GM20000 (cell line): ENCODE results near the gene FBLN7.

Experiments used
- DNase-seq: peaks from one replicate; pipeline ENCODE4 v3.0.0; 2012; ENCODE audit warnings: low spot score
- CTCF ChIP-seq: IDR thresholded peaks from 2 replicates; pipeline ENCODE4 v1.5.1; 2012; ENCODE audit warnings: mild to moderate bottlenecking, control low read depth; ENCODE audit errors: extremely low read depth, missing control alignments

Gene FBLN7

GRCh38 chr2:112138159-112139032 lies at the start of gene FBLN7:
Gene FBLN7 (plus strand): TSS chr2:112138385. CDS start chr2:112138656, 271 bp downstream.
- DNase-seq, result peak; percentile 37
- no peak for TF ChIP-seq CTCF

GRCh38 chr2:112089375-112089774 lies 48.8 kb upstream of the FBLN7 start:
- TF ChIP-seq CTCF, result no peak
- no peak for DNase-seq

- TF ChIP-seq CTCF, result no peak
- no peak for DNase-seq
These were observed 45.7 kb upstream of the FBLN7 start for GRCh38 chr2:112092286-112093041.

GRCh38 chr2:112093216-112093615 lies 45.0 kb upstream of the FBLN7 start:
- TF ChIP-seq CTCF, result no peak
- no peak for DNase-seq

- DNase-seq, result no peak
- TF ChIP-seq CTCF, result no peak
These were observed 42.5 kb upstream of the FBLN7 start for GRCh38 chr2:112095681-112096080.

- no peak for TF ChIP-seq CTCF
- no peak for DNase-seq
These were observed 42.1 kb upstream of the FBLN7 start for GRCh38 chr2:112096098-112096497.

- TF ChIP-seq CTCF, result no peak
- DNase-seq, result no peak
These were observed 29.9 kb upstream of the FBLN7 start for GRCh38 chr2:112108178-112108832.
